GM12878 (cell line): Measurements from ENCODE around the gene VEGFD. TPM values are rescaled to one million over a fixed set of nuclear protein-coding genes. Genes with fewer than 3 reads are reported as not detected.

Experiments
- ATAC-seq: fragments of 200-7000 bp; cut with Tn5 transposase; 3 replicates; pipeline ENCODE4 v1.9.1; 2020; ENCODE audit warnings: mild to moderate bottlenecking, moderate library complexity
- BruUV-seq: library from RNA; stranded (reverse); fragments of 400-500 nt; replicated peaks from 2 replicates; lab custom pipeline; 2021; lab: Mats Ljungman, UMichigan
- CTCF ChIA-PET: fragments of 300-600 bp; sonication (Branson Sonifier 250); formaldehyde crosslinking; extraction: SDS; loops from one replicate; lab custom pipeline; 2021; ENCODE audit warnings: inconsistent platforms; lab: Yijun Ruan, JAX
- POLR2A ChIA-PET: fragments of 350-600 bp; formaldehyde crosslinking; extraction: SDS; loops from one replicate; lab custom pipeline; 2021; ENCODE audit warnings: inconsistent platforms; lab: Charles Lee
- RAD21 ChIA-PET: fragments of 300-600 bp; sonication (Branson Sonifier 250); formaldehyde crosslinking; loops from one replicate; lab custom pipeline; 2023; ENCODE audit warnings: antibody characterized with exemption; ENCODE audit not compliant: unreplicated experiment; lab: Charles Lee
- SMC1A ChIA-PET: fragments of 300-600 bp; sonication (Branson Sonifier 250); formaldehyde crosslinking; loops from one replicate; lab custom pipeline; 2023; ENCODE audit not compliant: unreplicated experiment, uncharacterized antibody; lab: Charles Lee
- DNase-seq: peaks from one replicate; pipeline ENCODE4 v3.0.0-alpha.2; 2011; ENCODE audit warnings: low read depth, low spot score
- FAIRE-seq: peaks from 3 replicates; lab custom pipeline; 2011; peaks lifted over from hg19 to GRCh38; lab: Jason Lieb, UNC
- H2AFZ ChIP-seq: 2 replicates; pipeline ENCODE4 v1.6.0; 2011; ENCODE audit warnings: low read depth, low read length, control low read depth; ENCODE audit not compliant: control insufficient read depth
- H3K27ac ChIP-seq: 2 replicates; pipeline ENCODE4 v1.5.1; 2011; ENCODE audit warnings: control low read depth; ENCODE audit not compliant: control insufficient read depth, insufficient read depth
- H3K27me3 ChIP-seq, 2 experiments: replicated peaks in 1 of 2; 2 replicates each; pipeline versions ENCODE4 v1.6.0 to v1.6.1; 2011; ENCODE audit warnings: low read length in 1 of 2; ENCODE audit not compliant: control insufficient read depth in 2 of 2, insufficient read depth in 2 of 2
- H3K36me3 ChIP-seq, 2 experiments: 2 replicates each; pipeline ENCODE4 v1.5.1; 2011; ENCODE audit warnings: low read length in 1 of 2; ENCODE audit not compliant: control insufficient read depth in 2 of 2, insufficient read depth in 2 of 2
- H3K4me1 ChIP-seq: 2 replicates; pipeline ENCODE4 v1.6.1; 2011; ENCODE audit warnings: mild to moderate bottlenecking, low read length, moderate library complexity, mixed read lengths; ENCODE audit not compliant: control insufficient read depth, insufficient read depth
- H3K4me2 ChIP-seq: 2 replicates; pipeline ENCODE4 v1.6.0; 2011; ENCODE audit warnings: control low read depth; ENCODE audit not compliant: control insufficient read depth, insufficient read depth
- H3K4me3 ChIP-seq: fragments of 200-600 bp; sonication (generic); 2 replicates; pipeline ENCODE4 v1.5.1; 2016
- H3K79me2 ChIP-seq: 2 replicates; pipeline ENCODE4 v1.6.0; 2011; ENCODE audit warnings: low read length; ENCODE audit not compliant: control insufficient read depth, insufficient read depth
- H3K9ac ChIP-seq: 2 replicates; pipeline ENCODE4 v1.8.0; 2011; ENCODE audit warnings: low read length, control low read depth, mixed read lengths; ENCODE audit not compliant: control insufficient read depth, insufficient read depth
- H3K9me3 ChIP-seq: replicated peaks from 3 replicates; pipeline ENCODE4 v1.5.1; 2011; ENCODE audit warnings: mild to moderate bottlenecking, low read length; ENCODE audit not compliant: control insufficient read depth, insufficient read depth
- H4K20me1 ChIP-seq: 2 replicates; pipeline ENCODE4 v1.6.0; 2011; ENCODE audit not compliant: control insufficient read depth, insufficient read depth
- BCLAF1 ChIP-seq: fragments of 450-650 bp; IDR thresholded peaks from 2 replicates; pipeline ENCODE4 v1.6.1; 2017; ENCODE audit warnings: antibody characterized with exemption, mild to moderate bottlenecking, moderate library complexity
- BHLHE40 ChIP-seq, 2 experiments: fragments of 450-650 bp in 1 of 2; IDR thresholded peaks; 2 replicates each; pipeline ENCODE4 v1.6.1; 2011 to 2017; ENCODE audit warnings: low read depth in 2 of 2, borderline replicate concordance in 1 of 2, improper control_type of control experiment in 1 of 2, low read length in 1 of 2, mild to moderate bottlenecking in 1 of 2
- MEF2B ChIP-seq: fragments of 450-650 bp; IDR thresholded peaks from 2 replicates; pipeline ENCODE4 v1.6.1; 2018; ENCODE audit warnings: mild to moderate bottlenecking, moderate library complexity; ENCODE audit not compliant: partially characterized antibody, poor library complexity, severe bottlenecking
- RAD51 ChIP-seq: fragments of 450-650 bp; IDR thresholded peaks from 2 replicates; pipeline ENCODE4 v1.6.1; 2016; ENCODE audit warnings: moderate library complexity, mild to moderate bottlenecking, inconsistent platforms
- whole genome bisulfite sequencing: methylation state at CpG from one replicate; pipeline ENCODE4 v1.1.6; 2016; ENCODE audit warnings: low lambda C conversion rate; ENCODE audit not compliant: insufficient replicate concordance, insufficient coverage; ENCODE audit errors: missing lambda C conversion rate; 5-methylcytosine and 5-hydroxymethylcytosine counted together
- in situ Hi-C: fragments of 300-500 bp; cut with MboI; formaldehyde crosslinking; loops from 9 replicates; pipeline ENCODE4 v1.14.3; 2018; ENCODE audit warnings: mixed read lengths
- intact Hi-C: fragments of 100-400 bp; cut with micrococcal nuclease; formaldehyde crosslinking; loops from one replicate; pipeline ENCODE4 v1.14.2; 2022; ENCODE audit not compliant: unreplicated experiment
- polyA plus RNA-seq, 11 experiments: library from polyadenylated mRNA; depleted of rRNA in 4 of 11; unstranded in 6 of 11; stranded (reverse) in 5 of 11; fragments of >200 nt; fragmentation: Nextera tagmentation in 4 of 11; fragmentation: Illumina TruSeq in 1 of 11; extraction: Ambion mirVana in 4 of 11; extraction: Trizol in 1 of 11; gene quantifications; 1 replicate in 1 of 11; 2 replicates in 10 of 11; pipeline versions ENCODE4 v1.2.1 to v1.2.3, GENCODE V29; 2011 to 2016; ENCODE audit warnings: inconsistent platforms in 2 of 11, missing spikeins in 2 of 11, low read depth in 1 of 11
- total RNA-seq, 4 experiments: library from RNA; depleted of rRNA in 3 of 4; stranded (reverse); fragments of >200 nt in 3 of 4; fragmentation: Illumina TruSeq in 1 of 4; extraction: Trizol in 1 of 4; gene quantifications; 2 replicates each; pipeline versions ENCODE4 v1.2.1 to v1.2.3, GENCODE V29; 2013 to 2021

VEGFD gene
- total and polyA plus RNA-seq, 10 of the 15 experiments (the other 5 are each of a cell fraction or from before 2014, with no cell fraction given): 0.15 TPM; not detected in 9

- 1% methylated on average over 4 of the region's 4 CpGs for whole genome bisulfite sequencing
- intact Hi-C loops (loop anchor here (2.0 kb wide), 1 partner anchor 167 kb away; no protein-coding TSS in a partner anchor), in situ Hi-C loops (no loop called here)
- ChIA-PET CTCF (interaction anchor here (1.1 to 1.4 kb wide), 5 partner anchors 11 to 169 kb away, joined by 3 to 5 read pairs (median 3); no protein-coding TSS in a partner anchor), POLR2A (interaction anchor here (0.9 kb wide), 1 partner anchor 10 kb away, joined by 3 read pairs; no protein-coding TSS in a partner anchor), RAD21 (interaction anchor here (1.3 kb wide), 1 partner anchor 81 kb away, joined by 4 read pairs; no protein-coding TSS in a partner anchor), SMC1A (interaction anchor here (1.4 kb wide), 1 partner anchor 167 kb away, joined by 3 read pairs; no protein-coding TSS in a partner anchor)
- Histone ChIP-seq H4K20me1 (no peaks in the 10 kb centered on the region), H3K4me1 (no peaks in the 10 kb centered on the region), H3K4me3 (no peak overlapping the region), H3K79me2 (no peaks in the 10 kb centered on the region), H3K4me2 (no peak overlapping the region), H3K27ac (no peak overlapping the region), H3K36me3 (no peaks in the 10 kb centered on the region), H3K9ac (no peak overlapping the region), H3K27me3 (no peaks in the 10 kb centered on the region; a peak in 1 of 4 replicates), H2AFZ (no peak overlapping the region), H3K9me3 (no peaks in the 10 kb centered on the region)
- ATAC-seq (peak; percentile 70), FAIRE-seq (no peak), DNase-seq (no peak)
- peak in 1 of 2 experiments; percentile 18; a peak in 1 of 4 replicates for TF ChIP-seq BHLHE40 (IDR thresholded peaks at IDR 0.05; ENCODE audit: borderline replicate concordance in 1 of 2, low read depth in 2 of 2, low read length in 1 of 2)
- TF ChIP-seq RAD51: 0 out of 2 replicates have a peak, but pooled peaks have one; percentile 22
- TF ChIP-seq MEF2B: no peak
- no peak for TF ChIP-seq BCLAF1
- BruUV-seq: no TSS peak
These were observed 82.3 kb downstream of the VEGFD start for GRCh38 chrX:15301924-15302323.
